PC-9 (cell line): ENCODE results near the gene PRXL2B.

Source experiments
- CTCF ChIP-seq: fragments of 200-600 bp; sonication (generic); conservative IDR thresholded peaks from 2 replicates; pipeline ENCODE4 v1.6.1; 2017; ENCODE audit warnings: mixed run types, antibody characterized with exemption, mild to moderate bottlenecking, moderate library complexity
- EZH2 ChIP-seq: fragments of 200-600 bp; sonication (generic); IDR thresholded peaks from 2 replicates; pipeline ENCODE4 v1.8.0; 2017; ENCODE audit warnings: antibody characterized with exemption, low read depth

- TF ChIP-seq CTCF: no peak
- no peak for TF ChIP-seq EZH2
These were observed 11.9 kb downstream of the PRXL2B start for GRCh38 chr1:2598329-2598931.
